Endothelial cell of umbilical vein (primary cell): ENCODE data around the gene DNAI1.

Source experiments
- CTCF ChIP-seq, 2 donors: IDR thresholded peaks; 1 replicate in 1 of 2; 2 replicates in 1 of 2; pipeline ENCODE4 v1.5.1; 2011; ENCODE audit warnings: low read length in 2 of 2, mild to moderate bottlenecking in 2 of 2, moderate library complexity in 2 of 2, control low read depth in 1 of 2, inconsistent platforms in 1 of 2, low read depth in 1 of 2; ENCODE audit not compliant: insufficient read depth in 1 of 2; ENCODE audit errors: extremely low read depth in 1 of 2
- EZH2 ChIP-seq: IDR thresholded peaks from 2 replicates; pipeline ENCODE4 v1.6.1; 2012; ENCODE audit warnings: borderline replicate concordance, low read depth, mild to moderate bottlenecking, moderate library complexity, low read length, inconsistent platforms; ENCODE audit not compliant: severe bottlenecking
- FOS ChIP-seq: IDR thresholded peaks from 2 replicates; pipeline ENCODE4 v1.6.1; 2011; ENCODE audit warnings: mild to moderate bottlenecking, low read length, moderate library complexity, borderline replicate concordance; ENCODE audit not compliant: insufficient read depth
- GATA2 ChIP-seq: IDR thresholded peaks from 2 replicates; pipeline ENCODE4 v1.7.0; 2011; ENCODE audit warnings: low read depth, mild to moderate bottlenecking, moderate library complexity, mixed read lengths, low read length; ENCODE audit not compliant: insufficient read length, insufficient read depth
- JUN ChIP-seq: IDR thresholded peaks from 2 replicates; pipeline ENCODE4 v1.6.1; 2011; ENCODE audit warnings: borderline replicate concordance, low read depth; ENCODE audit not compliant: insufficient read length, insufficient read depth
- MAX ChIP-seq: IDR thresholded peaks from 2 replicates; pipeline ENCODE4 v1.6.1; 2011; ENCODE audit not compliant: insufficient read depth, insufficient read length
- MYC ChIP-seq: IDR thresholded peaks from one replicate; pipeline ENCODE4 v1.6.1; 2011; ENCODE audit warnings: mild to moderate bottlenecking, low read depth, low read length
- POLR2A ChIP-seq: IDR thresholded peaks from 2 replicates; pipeline ENCODE4 v1.6.1; 2012; ENCODE audit warnings: low read depth, mild to moderate bottlenecking, control low read depth, low read length
- POLR2AphosphoS5 ChIP-seq: IDR thresholded peaks from 2 replicates; pipeline ENCODE4 v1.6.1; 2012; ENCODE audit warnings: low read depth, mild to moderate bottlenecking, control low read depth, low read length, moderate library complexity; ENCODE audit not compliant: insufficient read depth

GRCh38 chr9:34450644-34451043 lies 8.0 kb upstream of the DNAI1 start:
- TF ChIP-seq POLR2A (no peak), CTCF (IDR thresholded peaks at IDR 0.05; ENCODE audit: extremely low read depth in 1 of 2, insufficient read depth in 1 of 2, low read depth in 1 of 2, low read length in 2 of 2) (no peak), JUN (no peak), MAX (no peak), POLR2AphosphoS5 (no peak), MYC (no peak), EZH2 (no peak), GATA2 (no peak), FOS (no peak)
